Stimulated activated naive CD4-positive, alpha-beta T cell (primary cell): ENCODE data around the gene MGMT.
"Not testable (repeated sequence)": the region's sequence is repeated elsewhere in the genome, so short reads cannot be mapped to it uniquely, and the experiment has no call there.

Experiments
- DNase-seq, 6 experiments: peaks; one replicate each; lab custom pipeline; 2025; lab: John Stamatoyannopoulos, UW

The MGMT gene

GRCh38 chr10:129466703-129467358 is at the start of gene MGMT:
Gene MGMT, plus strand, starts transcription at chr10:129467241.
- peak; percentile 94 to 98 (median 97) for DNase-seq

GRCh38 chr10:129417870-129418269 is 49.2 kb upstream of the MGMT start:
- DNase-seq, result no peak

- no peak for DNase-seq
Observed at GRCh38 chr10:129418496-129419225, 48.4 kb upstream of the MGMT start.

- no peak for DNase-seq
Observed at GRCh38 chr10:129419397-129419796, 47.6 kb upstream of the MGMT start.

GRCh38 chr10:129421399-129422010 is 45.5 kb upstream of the MGMT start:
- no peak for DNase-seq

- no peak for DNase-seq
Observed at GRCh38 chr10:129424978-129425377, 42.1 kb upstream of the MGMT start.

GRCh38 chr10:129426606-129427005 is 40.4 kb upstream of the MGMT start:
- DNase-seq, result no peak

GRCh38 chr10:129433266-129433665 is 33.8 kb upstream of the MGMT start:
- no peak for DNase-seq

- not testable (repeated sequence) for DNase-seq
Observed at GRCh38 chr10:129435724-129436123, 31.3 kb upstream of the MGMT start.

GRCh38 chr10:129438024-129438423 is 29.0 kb upstream of the MGMT start:
- DNase-seq, result no peak

GRCh38 chr10:129440247-129440646 is 26.8 kb upstream of the MGMT start:
- no peak for DNase-seq

GRCh38 chr10:129440722-129441316 is 26.2 kb upstream of the MGMT start:
- no peak for DNase-seq

GRCh38 chr10:129441372-129442009 is 25.6 kb upstream of the MGMT start:
- DNase-seq, result no peak

- no peak for DNase-seq
Observed at GRCh38 chr10:129442866-129443265, 24.2 kb upstream of the MGMT start.

GRCh38 chr10:129444359-129444758 is 22.7 kb upstream of the MGMT start:
- DNase-seq, result no peak

- no peak for DNase-seq
Observed at GRCh38 chr10:129445436-129446182, 21.4 kb upstream of the MGMT start.

GRCh38 chr10:129446183-129446581 is 20.9 kb upstream of the MGMT start:
- no peak for DNase-seq

- DNase-seq, result no peak
Observed at GRCh38 chr10:129447486-129447885, 19.6 kb upstream of the MGMT start.

GRCh38 chr10:129448086-129448485 is 19.0 kb upstream of the MGMT start:
- DNase-seq, result no peak

- no peak for DNase-seq
Observed at GRCh38 chr10:129448539-129448938, 18.5 kb upstream of the MGMT start.

- no peak for DNase-seq
Observed at GRCh38 chr10:129449893-129450292, 17.1 kb upstream of the MGMT start.

GRCh38 chr10:129450391-129450790 is 16.6 kb upstream of the MGMT start:
- DNase-seq, result no peak
